Ammon's horn (tissue), 1 donor: ENCODE measurements around the gene GIPC2.

ENCODE experiments used
- DNase-seq: peaks from one replicate; pipeline ENCODE4 v3.0.0-alpha.2; 2016; ENCODE audit warnings: low spot score

GIPC2 gene

DNA sequence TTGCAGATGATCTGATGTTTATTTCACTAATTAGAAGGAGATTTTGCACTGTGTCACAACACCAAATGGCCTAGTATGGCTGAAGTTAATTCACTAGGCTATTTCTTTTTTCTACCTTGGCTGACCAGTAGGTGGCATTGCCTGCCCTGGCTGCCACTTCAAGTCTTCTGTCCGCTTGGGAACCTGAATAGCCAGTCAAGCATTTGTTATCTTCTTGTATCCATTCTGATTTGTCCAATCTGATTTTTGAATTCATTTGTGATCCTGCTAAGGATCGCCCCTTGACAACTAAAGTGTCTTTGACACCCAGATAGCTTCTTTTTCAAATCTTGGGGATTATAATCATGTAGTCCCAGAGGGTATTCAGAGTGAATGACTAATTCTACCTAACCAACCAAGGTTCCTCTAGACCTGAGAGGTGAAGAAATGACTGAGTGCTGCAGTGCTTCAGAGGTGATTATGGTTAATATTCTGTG lies 99.4 kb downstream of the GIPC2 start:
- peak; percentile 84 for DNase-seq

DNA sequence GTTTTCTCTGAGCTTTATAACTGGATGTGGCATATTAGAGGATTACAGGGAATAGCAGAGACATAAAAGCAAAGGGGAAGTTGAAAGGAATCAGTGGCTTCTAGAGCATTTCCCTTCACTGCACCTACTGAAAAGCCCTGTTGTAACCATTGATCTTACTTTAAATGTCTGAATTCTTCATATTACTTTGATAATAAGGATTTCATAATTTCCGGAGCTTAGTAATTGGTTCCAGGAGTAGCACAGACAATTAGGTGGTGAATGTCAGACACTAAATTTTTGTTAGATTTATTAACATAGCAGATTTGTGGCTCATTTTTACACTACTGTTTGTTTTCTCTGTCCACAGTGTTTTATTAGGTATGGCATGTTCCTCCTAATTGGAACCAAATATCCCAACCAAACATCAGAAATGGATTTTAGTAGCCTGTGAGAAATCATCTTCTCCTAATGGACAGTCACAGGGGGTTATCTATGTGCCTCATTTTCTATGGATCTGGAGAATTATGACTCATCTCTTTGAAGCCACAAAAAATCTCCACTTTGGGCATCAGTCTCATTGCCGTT lies 100.5 kb downstream of the GIPC2 start:
- no peak for DNase-seq

DNA sequence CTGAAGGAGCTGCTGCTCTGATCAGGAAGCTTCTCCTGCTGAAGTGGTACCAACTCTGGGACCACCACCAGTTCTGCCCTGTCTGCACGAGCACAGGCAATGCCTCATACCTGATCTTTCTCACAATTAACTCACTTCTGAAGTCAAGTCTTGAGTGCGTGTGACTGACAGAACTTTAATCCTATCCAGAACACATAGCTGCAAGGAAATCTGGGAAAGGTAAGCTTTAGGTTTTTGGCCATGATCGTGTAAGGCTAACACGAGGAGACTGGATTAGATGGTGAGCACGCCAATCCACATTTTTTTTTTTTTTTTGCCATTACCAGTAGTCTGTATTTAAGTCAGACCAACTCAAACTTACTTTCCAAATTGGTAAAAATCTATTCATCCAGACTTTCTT lies 101.3 kb downstream of the GIPC2 start:
- DNase-seq = no peak

DNA sequence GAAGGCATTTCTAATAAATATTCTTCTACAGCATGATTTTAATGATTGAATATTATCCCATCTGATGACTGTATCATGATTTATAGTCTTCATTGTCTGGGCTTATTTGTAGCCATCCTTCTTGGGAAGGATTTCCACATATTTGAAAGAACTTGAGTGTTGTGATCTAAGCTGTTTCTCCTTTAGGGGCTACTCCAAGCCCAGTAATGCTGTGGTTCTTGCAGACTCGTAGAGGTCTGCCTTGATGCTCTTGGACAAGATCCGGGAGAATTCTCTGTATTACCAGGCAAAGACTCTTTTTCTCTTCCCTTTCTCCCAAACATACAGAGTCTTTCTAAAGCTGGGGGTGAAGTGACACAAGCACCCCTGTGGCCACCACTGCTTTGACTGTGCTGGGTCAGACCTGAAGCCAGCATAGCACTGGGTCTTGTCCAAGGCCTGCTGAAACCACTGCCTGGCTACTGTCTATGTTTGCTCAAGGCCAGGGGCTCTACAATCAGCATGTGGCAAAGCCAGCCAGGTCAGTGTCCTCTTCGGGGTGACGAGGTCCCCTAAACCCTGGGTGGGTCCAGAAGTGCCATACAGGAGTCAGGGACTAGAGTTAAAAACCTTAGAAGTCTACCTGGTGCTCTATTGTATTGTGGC lies 107.4 kb downstream of the GIPC2 start:
- DNase-seq = no peak

DNA sequence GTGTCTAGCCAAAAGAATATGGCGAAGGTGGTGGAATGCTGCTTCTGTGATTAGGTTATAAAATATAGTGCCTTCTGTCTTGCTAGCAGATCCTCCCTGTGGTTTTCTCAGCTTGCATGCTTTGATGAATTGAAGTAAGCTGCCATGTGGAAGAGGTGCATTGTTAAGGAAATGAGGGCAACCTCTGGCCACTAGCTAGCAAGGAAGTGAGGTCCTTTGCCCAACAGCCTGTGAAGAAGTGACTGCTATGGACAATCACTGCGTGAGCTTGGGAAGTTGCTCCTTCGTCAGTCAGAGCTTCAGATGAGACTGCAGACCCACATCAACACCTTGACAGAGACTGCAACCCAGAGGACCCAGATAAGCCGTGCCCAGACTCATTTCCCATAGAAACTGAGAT lies 109.4 kb downstream of the GIPC2 start:
- no peak for DNase-seq

DNA sequence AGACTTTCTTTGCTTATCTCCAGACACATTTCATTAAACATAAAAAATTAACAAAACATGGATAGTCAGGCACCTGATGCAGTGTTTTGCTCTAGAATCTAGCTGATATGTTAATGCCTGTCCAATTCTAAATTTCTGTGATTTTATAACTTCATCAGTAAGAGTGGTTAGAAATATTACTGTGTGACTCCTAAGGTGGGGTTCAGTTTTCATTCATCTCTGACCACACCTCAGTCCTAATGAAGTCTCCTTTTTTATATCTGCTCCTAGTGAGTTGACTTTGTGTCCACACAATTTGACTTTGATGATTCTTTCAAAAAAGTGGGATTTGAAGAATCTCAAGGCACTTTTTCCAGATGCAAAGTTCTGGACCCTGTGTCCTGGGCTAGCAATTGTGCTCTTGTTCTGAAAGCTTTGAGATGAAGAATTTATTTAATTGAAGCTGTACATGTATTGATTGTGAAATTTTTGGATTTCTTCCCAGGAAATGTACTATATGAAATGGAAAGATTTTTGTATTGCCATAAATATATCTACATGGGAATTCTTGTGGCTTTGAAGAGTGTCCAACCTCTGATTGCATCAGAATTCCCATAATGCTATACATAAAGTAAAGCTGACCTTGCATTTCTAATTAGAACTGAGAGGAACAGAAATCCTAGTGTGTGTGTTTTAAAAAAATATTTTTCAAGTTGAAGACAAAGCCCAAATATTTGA lies 111.2 kb downstream of the GIPC2 start:
- no peak for DNase-seq

DNA sequence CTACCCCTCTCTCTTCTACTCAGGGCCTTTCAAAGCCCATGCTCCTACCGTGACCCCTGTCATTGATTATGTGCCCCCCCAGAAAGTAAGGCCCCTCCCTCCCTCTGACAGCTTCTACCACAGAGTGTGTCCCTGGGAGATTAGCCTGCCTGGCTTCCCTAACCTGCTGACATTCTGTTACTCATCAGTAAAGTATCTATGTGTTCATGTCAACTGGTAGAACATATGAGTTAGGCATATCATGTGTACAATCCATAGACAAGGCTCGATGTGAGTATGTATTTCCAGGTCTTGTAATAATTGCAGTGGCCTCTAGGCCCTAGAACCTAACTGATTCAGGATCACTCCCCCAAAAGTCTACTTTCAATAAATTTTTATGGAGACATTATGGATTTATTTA lies 120.0 kb downstream of the GIPC2 start:
- DNase-seq = no peak

DNA sequence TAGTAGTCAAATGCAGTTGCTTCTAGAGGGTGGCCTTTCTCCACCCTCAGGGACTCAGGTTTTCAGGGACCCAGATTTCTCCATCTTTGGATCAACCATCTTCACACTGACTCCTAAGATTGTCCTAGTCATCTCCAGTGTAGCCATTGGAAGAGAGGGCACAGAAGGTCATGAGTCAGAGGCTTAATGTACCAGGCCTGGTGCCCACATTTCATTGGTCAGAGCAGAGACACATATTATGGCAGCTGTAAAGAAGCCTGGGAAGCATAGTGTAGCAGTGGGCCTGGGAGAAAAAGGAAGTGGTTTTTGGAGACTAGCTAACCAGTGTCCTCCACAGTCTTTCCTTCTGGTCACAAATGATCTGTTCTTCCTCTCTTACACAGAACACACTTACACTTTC lies 122.5 kb downstream of the GIPC2 start:
- DNase-seq = no peak

DNA sequence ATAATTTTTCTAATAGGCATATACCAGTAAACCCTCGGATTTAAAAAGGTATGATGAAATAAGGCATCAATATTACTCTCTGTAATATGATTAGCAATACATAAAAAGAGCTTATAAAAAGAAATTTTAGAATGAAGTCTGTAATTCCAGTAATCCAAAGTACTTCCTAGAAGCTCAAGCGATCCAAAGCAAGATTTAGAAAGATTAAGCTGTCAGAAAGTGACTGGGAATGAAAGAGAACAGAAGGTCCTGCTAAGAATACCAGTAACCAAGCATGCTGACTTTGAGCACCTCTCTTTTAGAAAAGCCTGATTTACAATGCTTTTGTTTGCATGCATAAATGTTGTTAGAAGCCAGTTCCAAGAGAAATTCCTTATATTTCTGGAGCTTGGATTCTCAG lies 125.1 kb downstream of the GIPC2 start:
- no peak for DNase-seq

DNA sequence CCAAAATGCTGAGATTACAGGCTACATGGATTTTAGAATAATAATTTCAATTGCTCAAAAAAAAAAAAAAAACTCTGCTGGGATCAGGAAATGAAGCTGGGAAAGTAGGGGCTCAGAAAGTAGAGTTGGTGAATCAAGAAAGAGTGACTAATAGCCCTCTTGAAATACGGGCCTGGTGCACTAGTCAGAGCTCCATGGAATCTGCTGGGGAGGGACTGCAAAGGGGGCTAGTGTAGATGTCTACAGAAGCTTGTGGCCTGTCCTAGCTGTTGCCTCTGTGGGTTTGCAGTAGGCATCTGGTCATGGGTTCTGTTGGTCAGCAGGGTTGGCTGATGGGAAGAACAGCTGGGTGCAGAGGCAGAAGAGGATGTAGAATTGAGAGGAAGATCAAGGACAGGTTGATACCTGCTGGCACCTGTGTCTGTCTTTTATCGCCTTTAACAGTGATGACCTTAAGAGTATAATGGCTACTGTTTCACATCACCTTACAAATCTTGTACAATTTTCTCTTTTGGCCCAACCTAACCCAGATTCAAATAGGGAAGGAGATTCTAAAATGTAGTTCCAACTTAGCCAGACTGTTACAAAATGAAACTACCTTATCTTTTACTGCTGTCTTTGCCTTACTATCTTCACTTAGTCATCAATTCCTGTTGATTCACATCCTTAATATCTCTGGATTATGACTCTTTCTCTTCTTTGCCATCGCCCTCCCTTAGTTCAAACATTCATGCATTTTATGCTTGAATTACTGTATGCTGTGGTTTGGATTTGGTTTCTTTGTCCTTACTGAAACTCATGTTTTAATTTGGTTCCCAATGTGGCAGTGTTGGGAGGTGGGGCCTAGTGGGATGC lies 126.2 kb downstream of the GIPC2 start:
- no peak for DNase-seq

DNA sequence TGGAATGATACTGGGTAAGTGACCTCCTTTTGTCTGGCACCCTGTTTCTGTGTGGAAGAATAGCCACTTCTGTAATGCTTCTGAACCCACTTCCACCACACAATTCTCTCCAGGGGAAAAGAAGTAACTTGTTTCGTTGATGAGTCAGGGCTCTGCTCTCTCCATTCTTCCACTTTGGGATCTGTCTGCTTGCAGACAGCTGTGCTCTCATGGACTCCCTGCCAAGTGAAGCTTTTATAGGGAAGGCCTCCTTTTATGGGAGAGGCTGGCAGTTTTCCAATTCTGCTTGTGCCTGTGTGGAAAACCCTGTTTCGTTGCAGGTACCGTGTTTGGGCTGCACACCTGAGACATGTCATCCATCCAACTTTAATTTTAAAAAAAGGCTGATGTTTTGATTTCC lies 130.7 kb downstream of the GIPC2 start:
- no peak for DNase-seq

DNA sequence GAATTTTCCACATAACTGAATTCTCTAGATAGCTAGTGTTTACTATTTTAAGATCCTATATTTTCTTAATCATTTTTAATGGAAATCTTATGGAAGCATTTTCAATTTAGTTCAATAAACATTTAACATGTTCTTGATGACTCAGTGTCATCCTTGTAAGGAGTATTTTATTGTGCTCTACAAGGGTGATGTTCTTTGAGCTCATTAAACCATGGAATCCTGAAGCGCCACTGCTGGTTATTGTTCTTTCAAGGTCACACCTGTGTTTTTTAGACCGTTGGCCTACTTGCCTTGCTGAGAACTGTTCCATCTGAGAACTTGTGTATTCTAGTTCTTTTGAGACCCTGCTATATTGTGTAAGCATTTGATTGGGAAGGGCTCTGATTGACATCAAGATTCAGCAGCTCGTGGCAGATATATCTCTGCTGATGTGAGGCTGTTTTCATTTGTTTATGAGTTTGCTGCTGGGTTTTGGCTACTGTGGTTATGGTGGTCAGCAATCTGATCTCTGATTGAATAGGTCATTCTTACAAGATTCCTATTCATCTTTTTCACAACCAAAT lies 132.0 kb downstream of the GIPC2 start:
- no peak for DNase-seq

DNA sequence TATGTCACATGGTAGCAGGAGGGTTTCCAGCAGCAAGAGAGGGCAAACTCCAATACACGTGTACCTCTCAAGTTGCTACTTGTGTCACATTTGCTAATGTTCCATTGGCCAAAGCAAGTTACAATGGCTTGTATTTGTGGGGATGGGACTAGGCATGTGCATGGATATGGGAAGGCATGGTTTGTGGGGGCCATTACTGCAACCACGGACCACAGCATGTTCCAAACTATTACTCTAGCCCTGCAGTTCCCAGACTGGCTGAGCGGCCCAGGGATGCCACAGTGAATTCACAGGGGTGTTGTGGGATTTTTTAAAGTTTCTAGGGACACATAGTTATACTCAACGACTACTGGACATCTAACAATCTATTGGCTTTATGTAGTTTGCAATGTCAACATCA lies 133.1 kb downstream of the GIPC2 start:
- no peak for DNase-seq

DNA sequence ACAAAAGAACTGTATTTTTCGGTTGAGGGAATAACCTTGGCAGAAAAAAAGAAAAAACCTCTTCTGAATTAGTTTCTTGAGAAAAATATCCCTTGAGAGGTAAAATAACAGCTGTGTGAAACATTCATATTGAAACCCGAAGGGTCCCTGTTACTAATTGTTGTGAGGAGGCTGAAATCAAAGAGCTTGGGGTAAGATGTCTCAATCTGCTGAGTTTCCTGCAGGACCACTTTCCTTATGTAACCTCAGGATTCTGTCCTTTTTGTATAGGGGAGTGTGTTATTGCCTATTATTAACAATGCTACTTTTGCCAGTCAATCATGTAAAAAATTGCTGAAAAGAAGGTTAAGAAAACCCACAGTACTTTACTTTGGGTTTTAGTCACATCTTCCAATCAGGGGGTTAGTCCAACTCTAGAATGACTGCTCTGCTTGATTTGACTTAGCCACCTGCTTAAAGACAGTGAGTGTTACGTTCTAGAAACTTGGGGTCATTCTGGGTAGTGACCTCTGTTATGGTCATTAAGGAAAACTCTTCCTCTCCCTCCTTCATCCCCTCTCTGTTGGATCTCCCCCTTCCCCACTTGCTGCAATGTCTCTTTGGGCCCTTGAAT lies 138.8 kb downstream of the GIPC2 start:
- DNase-seq = no peak
